Esophagus squamous epithelium (tissue), 4 donors: Measurements from ENCODE around the gene PDE9A.

ENCODE experiments used
- POLR2A ChIP-seq, 4 donors: fragments of 450-650 bp; IDR thresholded peaks; one replicate each; pipeline ENCODE4 v1.6.1; 2017; ENCODE audit warnings: antibody characterized with exemption in 4 of 4, mild to moderate bottlenecking in 4 of 4, moderate library complexity in 3 of 4
- TF ChIP-seq, protein P1 (sequence below), 6 experiments: fragments of 450-650 bp in 4 of 6; fragments of 200-600 bp in 2 of 6; sonication (generic) in 2 of 6; IDR thresholded peaks; one replicate each; pipeline ENCODE4 v1.5.1; 2016 to 2019; ENCODE audit warnings: antibody characterized with exemption in 6 of 6, mild to moderate bottlenecking in 4 of 6, moderate library complexity in 4 of 6

DNA sequence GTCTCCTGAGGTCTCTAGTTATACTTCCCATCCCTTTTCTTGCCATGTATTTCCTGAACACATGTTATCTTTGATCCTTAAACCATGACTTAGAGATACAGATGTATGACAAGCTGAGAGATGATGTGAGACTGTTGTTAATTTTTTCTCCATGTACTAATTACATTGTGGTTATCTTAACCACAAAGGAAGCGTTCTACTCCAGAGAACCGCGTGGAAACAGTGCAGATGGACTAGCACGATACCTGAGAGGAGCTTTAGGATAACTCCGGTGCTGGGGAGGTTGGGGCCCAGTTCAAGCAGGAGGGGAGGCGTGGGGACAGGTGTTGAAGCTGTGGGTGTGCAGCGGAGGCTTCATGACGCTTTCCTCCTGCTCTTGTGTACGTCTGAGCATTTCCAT, 17.5 kb downstream of the PDE9A start:
- TF ChIP-seq, protein P1, sequence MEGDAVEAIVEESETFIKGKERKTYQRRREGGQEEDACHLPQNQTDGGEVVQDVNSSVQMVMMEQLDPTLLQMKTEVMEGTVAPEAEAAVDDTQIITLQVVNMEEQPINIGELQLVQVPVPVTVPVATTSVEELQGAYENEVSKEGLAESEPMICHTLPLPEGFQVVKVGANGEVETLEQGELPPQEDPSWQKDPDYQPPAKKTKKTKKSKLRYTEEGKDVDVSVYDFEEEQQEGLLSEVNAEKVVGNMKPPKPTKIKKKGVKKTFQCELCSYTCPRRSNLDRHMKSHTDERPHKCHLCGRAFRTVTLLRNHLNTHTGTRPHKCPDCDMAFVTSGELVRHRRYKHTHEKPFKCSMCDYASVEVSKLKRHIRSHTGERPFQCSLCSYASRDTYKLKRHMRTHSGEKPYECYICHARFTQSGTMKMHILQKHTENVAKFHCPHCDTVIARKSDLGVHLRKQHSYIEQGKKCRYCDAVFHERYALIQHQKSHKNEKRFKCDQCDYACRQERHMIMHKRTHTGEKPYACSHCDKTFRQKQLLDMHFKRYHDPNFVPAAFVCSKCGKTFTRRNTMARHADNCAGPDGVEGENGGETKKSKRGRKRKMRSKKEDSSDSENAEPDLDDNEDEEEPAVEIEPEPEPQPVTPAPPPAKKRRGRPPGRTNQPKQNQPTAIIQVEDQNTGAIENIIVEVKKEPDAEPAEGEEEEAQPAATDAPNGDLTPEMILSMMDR (IDR thresholded peaks at IDR 0.05), result no peak
- no peak for TF ChIP-seq POLR2A (IDR thresholded peaks at IDR 0.05)
